Uterus (tissue), 2 donors: Measurements from ENCODE around the gene CIROP.

Experiments used
- POLR2A ChIP-seq, 2 donors: fragments of 450-650 bp; IDR thresholded peaks; one replicate each; pipeline ENCODE4 v1.6.1; 2016; ENCODE audit warnings: antibody characterized with exemption in 2 of 2, mild to moderate bottlenecking in 1 of 2, moderate library complexity in 1 of 2
- TF ChIP-seq, protein P1 (sequence below), 4 experiments: fragments of 200-600 bp in 2 of 4; fragments of 450-650 bp in 2 of 4; sonication (generic) in 2 of 4; IDR thresholded peaks; one replicate each; pipeline ENCODE4 v1.5.1; 2016 to 2019; ENCODE audit warnings: antibody characterized with exemption in 4 of 4, mild to moderate bottlenecking in 2 of 4, moderate library complexity in 1 of 4

DNA sequence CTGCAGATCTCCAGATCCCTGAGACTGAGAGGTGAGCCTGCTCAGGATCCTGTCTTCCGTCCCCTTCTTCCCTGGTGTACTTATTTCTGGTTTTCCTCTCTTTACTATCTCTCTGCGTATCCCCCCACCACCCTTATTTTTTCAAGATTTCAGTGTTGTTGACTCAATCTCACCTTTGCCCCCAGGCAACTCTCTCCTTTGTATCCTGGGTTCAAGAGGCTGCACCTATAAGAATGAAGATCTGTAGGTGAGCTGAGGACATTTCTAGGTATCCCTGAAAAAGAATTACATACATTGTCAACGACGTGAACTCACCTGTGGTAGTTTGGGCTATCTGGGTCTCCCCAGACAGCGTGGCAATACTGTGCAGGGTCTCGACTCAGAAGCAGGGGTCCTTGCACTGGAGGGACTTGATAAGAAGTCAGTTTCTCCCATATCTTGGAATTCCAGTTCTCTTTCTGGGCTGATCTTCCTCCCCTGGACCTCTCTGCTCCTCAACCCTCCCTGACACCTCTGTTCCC lies 659 bp downstream of the CIROP start:
- no peak for TF ChIP-seq POLR2A (IDR thresholded peaks at IDR 0.05)
- TF ChIP-seq, protein P1, sequence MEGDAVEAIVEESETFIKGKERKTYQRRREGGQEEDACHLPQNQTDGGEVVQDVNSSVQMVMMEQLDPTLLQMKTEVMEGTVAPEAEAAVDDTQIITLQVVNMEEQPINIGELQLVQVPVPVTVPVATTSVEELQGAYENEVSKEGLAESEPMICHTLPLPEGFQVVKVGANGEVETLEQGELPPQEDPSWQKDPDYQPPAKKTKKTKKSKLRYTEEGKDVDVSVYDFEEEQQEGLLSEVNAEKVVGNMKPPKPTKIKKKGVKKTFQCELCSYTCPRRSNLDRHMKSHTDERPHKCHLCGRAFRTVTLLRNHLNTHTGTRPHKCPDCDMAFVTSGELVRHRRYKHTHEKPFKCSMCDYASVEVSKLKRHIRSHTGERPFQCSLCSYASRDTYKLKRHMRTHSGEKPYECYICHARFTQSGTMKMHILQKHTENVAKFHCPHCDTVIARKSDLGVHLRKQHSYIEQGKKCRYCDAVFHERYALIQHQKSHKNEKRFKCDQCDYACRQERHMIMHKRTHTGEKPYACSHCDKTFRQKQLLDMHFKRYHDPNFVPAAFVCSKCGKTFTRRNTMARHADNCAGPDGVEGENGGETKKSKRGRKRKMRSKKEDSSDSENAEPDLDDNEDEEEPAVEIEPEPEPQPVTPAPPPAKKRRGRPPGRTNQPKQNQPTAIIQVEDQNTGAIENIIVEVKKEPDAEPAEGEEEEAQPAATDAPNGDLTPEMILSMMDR (IDR thresholded peaks at IDR 0.05) = no peak
